ENCODE results near the gene DMAC2L.

The DMAC2L gene, protein sequence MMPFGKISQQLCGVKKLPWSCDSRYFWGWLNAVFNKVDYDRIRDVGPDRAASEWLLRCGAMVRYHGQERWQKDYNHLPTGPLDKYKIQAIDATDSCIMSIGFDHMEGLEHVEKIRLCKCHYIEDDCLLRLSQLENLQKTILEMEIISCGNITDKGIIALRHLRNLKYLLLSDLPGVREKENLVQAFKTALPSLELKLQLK

DNA sequence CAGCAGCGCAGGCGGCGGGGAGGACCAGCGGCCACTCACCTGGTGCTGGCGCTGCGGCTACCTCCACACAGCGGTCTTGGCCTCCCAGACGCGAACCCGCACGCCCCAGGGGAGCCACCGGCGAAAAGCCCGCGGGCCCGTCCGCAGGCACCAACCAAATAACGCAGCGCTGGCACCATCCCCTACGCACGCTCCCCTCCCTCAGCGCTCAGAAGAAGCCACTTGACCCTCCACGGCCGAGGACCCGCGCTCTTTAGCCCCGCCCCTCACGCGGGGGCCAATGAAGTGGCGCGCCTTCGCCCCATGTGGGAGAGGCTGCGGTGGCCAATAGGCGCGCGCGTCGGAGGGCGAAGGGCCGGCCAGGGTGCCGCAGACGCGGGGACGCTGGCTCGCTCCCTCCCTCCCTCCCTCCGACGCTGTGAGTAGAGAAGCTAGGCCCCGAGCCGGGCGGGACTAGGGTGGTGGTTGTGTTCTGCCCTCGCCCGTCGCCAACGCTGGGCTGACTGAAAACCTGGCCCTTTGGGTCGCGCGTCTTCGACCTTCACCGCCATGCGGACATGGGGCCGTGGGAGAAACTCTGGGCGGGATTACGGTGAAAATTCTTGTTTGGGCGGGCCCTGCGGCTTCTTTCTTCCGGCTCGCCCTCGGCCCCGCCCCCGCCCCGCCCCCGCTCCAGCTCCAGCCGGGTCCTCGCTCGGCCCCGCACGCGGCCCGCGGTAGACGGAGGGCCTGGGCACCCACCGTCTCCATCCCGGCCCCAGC lies at the start of gene DMAC2L, which contains the start of gene L2HGDH:
DMAC2L (plus strand) TSS at position 353 of the 762 bp plus-strand sequence. CDS start 9,164 bp downstream, outside the sequence.
L2HGDH (minus strand) TSS at position 258 of the 762 bp plus-strand sequence; CDS start at position 179, 79 bp downstream.
- Mint-ChIP-seq H3K36me3 (ENCODE audit: low read depth) (peaks cover 71% of the 10 kb centered on the region), H3K9me3 (peaks cover 41% of the 10 kb centered on the region)
- TF ChIP-seq, protein P1, sequence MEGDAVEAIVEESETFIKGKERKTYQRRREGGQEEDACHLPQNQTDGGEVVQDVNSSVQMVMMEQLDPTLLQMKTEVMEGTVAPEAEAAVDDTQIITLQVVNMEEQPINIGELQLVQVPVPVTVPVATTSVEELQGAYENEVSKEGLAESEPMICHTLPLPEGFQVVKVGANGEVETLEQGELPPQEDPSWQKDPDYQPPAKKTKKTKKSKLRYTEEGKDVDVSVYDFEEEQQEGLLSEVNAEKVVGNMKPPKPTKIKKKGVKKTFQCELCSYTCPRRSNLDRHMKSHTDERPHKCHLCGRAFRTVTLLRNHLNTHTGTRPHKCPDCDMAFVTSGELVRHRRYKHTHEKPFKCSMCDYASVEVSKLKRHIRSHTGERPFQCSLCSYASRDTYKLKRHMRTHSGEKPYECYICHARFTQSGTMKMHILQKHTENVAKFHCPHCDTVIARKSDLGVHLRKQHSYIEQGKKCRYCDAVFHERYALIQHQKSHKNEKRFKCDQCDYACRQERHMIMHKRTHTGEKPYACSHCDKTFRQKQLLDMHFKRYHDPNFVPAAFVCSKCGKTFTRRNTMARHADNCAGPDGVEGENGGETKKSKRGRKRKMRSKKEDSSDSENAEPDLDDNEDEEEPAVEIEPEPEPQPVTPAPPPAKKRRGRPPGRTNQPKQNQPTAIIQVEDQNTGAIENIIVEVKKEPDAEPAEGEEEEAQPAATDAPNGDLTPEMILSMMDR (IDR thresholded peaks at IDR 0.05), result no peak

DNA sequence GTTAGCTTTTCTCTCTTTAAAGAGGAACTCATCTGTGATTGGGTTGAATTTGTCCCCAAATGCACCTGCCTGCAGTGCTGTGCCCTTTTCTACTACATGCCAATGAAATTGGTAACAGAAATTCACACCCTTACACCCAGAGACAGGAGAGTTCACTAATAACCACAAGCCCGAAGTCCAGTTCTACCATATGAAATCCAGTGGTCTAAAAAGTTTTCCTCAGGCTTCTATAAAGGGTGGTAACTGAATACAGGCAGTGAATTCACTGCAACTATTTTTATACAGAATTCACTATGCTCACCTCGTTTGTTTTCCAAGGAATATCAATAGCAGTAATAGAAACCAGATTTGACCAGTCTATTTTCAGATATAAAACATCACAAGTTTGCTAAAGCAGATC lies 49.3 kb upstream of the DMAC2L start:
- Mint-ChIP-seq H3K9me3 (no peaks in the 10 kb centered on the region), H3K27ac (no peak overlapping the region), H3K36me3 (ENCODE audit: low read depth) (peaks cover 3% of the 10 kb centered on the region), H3K27me3 (ENCODE audit: low read depth, poor library complexity) (no peaks in the 10 kb centered on the region), H3K4me1 (peaks cover 9% of the 10 kb centered on the region), H3K4me3 (no peak overlapping the region)
- no peak for DNase-seq
- TF ChIP-seq, protein P1 (IDR thresholded peaks at IDR 0.05), result no peak

More for the DNA sequence above, at the start of gene DMAC2L, which contains the start of gene L2HGDH:
- peaks cover 21% of the 10 kb centered on the region for H3K4me1 Mint-ChIP-seq
- H3K27ac Mint-ChIP-seq, result peak within 1 kb of the TSS; percentile 98
- peak within 1 kb of the TSS; percentile 81 for H3K4me3 Mint-ChIP-seq
- peak; percentile 94 for DNase-seq
- peaks cover 5% of the 10 kb centered on the region for H3K27me3 Mint-ChIP-seq (ENCODE audit: low read depth, poor library complexity)

DNA sequence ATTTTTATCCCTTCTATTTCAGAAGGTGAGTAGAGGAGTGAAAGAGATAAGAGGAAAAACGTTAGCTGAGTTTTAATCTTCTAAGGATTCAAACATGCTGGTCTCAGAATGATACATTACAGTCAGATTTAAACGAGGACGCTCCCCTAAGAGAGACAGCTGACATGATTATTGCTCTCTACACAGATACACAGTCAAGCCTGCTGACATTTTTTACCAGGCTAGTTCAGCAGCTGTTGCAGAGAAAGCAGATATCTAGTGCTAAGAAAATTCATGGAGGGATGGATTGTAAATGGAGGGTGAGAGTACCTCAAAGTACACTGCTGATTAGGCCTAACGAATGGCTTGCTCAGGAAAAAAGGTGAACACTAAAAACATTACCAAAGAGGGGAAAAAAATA lies 48.8 kb upstream of the DMAC2L start:
- Mint-ChIP-seq H3K4me1 (peaks cover 9% of the 10 kb centered on the region), H3K9me3 (no peaks in the 10 kb centered on the region), H3K27me3 (ENCODE audit: low read depth, poor library complexity) (no peaks in the 10 kb centered on the region), H3K27ac (peak overlapping the region; percentile 91), H3K4me3 (no peak overlapping the region), H3K36me3 (ENCODE audit: low read depth) (peaks cover 4% of the 10 kb centered on the region)
- TF ChIP-seq, protein P1 (IDR thresholded peaks at IDR 0.05), result no peak
- no peak for DNase-seq

DNA sequence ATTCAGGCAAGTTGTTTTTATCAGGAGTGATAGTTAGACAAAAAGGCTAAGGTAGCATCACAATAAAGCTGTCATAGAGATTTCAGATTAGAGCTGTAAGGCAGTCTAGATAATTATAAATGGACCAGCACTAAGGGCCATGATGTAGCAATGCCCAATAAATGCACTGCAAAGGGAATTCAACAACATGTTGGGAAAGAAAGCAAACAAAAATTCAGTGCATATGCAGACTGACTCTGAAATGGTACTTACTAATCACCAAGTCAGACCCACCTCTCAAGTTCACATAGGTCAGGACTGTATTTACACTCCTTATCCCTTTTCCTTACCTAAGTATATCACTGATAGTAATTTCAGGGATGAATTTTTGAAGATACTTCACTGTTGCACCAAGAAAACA lies 47.1 kb upstream of the DMAC2L start:
- peaks cover 7% of the 10 kb centered on the region for H3K4me1 Mint-ChIP-seq

DNA sequence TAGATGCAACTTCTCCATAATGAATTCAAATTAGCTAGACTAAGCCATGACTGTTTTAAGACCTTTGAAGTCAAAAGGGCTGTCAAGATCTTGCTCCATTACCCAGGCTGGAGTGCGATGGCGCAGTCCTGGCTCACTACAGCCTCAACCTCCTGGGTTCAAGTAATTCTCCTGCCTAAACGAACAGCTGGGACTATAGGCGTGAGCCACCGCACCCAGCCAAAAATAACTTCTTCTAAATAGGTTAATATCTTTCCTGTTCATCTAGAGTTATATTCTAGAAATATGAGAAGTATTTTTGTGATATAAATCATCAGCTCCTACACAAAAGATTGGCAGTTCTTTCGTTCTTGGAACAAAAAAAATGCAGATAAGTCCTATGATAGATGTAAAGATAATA lies 41.2 kb upstream of the DMAC2L start:
- H3K36me3 Mint-ChIP-seq (ENCODE audit: low read depth), result peaks cover 29% of the 10 kb centered on the region
- H3K27ac Mint-ChIP-seq, result no peak overlapping the region
- H3K4me3 Mint-ChIP-seq, result no peak overlapping the region
- no peak for DNase-seq
- TF ChIP-seq, protein P1 (IDR thresholded peaks at IDR 0.05), result no peak
- no peaks in the 10 kb centered on the region for H3K27me3 Mint-ChIP-seq (ENCODE audit: low read depth, poor library complexity)
- H3K4me1 Mint-ChIP-seq, result no peaks in the 10 kb centered on the region
- H3K9me3 Mint-ChIP-seq, result peaks cover 7% of the 10 kb centered on the region

More for the DNA sequence above, 47.1 kb upstream of the DMAC2L start:
- TF ChIP-seq, protein P1 (IDR thresholded peaks at IDR 0.05), result no peak
- no peak for DNase-seq
- H3K4me3 Mint-ChIP-seq, result no peak overlapping the region
- no peak overlapping the region for H3K27ac Mint-ChIP-seq
- no peaks in the 10 kb centered on the region for H3K9me3 Mint-ChIP-seq
- no peaks in the 10 kb centered on the region for H3K27me3 Mint-ChIP-seq (ENCODE audit: low read depth, poor library complexity)
- peaks cover 13% of the 10 kb centered on the region for H3K36me3 Mint-ChIP-seq (ENCODE audit: low read depth)

Data from nephron progenitor cell (in vitro differentiated cells).